HG02884 (cell line): ENCODE data around the gene ODAM.
"Not testable (repeated sequence)": the region's sequence is repeated elsewhere in the genome, so short reads cannot be mapped to it uniquely, and the experiment has no call there.

ENCODE experiments used
- ATAC-seq: cut with Tn5 transposase; IDR thresholded peaks from one replicate; pipeline ENCODE4 v1.9.1; 2021; ENCODE audit warnings: mild to moderate bottlenecking, moderate library complexity; ENCODE audit not compliant: unreplicated experiment

Gene ODAM

GRCh38 chr4:70221389-70221788, 25.9 kb downstream of the ODAM start:
- not testable (repeated sequence) for ATAC-seq

- ATAC-seq: not testable (repeated sequence)
Observed at GRCh38 chr4:70221818-70222217, 26.3 kb downstream of the ODAM start.

GRCh38 chr4:70225824-70226223, 30.3 kb downstream of the ODAM start, which contains the start of gene FDCSP:
TSS of gene FDCSP (plus strand) at chr4:70226124. CDS start at chr4:70231195, 5,071 bp downstream.
- no peak for ATAC-seq

GRCh38 chr4:70236125-70236524, 40.6 kb downstream of the ODAM start:
- ATAC-seq: no peak

- no peak for ATAC-seq
Observed at GRCh38 chr4:70239131-70239883, 43.8 kb downstream of the ODAM start.

GRCh38 chr4:70239884-70240591, 44.5 kb downstream of the ODAM start:
- ATAC-seq: no peak

- not testable (repeated sequence) for ATAC-seq
Observed at GRCh38 chr4:70242297-70242696, 46.8 kb downstream of the ODAM start, which contains the start of gene CSN3. TSS of gene CSN3 (plus strand) at chr4:70242597. CDS start at chr4:70244820, 2,223 bp downstream.

GRCh38 chr4:70243091-70243490, 47.6 kb downstream of the ODAM start:
- ATAC-seq: no peak

GRCh38 chr4:70251250-70251944, 55.9 kb downstream of the ODAM start:
- no peak for ATAC-seq

- ATAC-seq: no peak
Observed at GRCh38 chr4:70251945-70252277, 56.4 kb downstream of the ODAM start.
